ENCODE results near the gene MRGPRX4.
"Not testable (repeated sequence)": the region's sequence is repeated elsewhere in the genome, so short reads cannot be mapped to it uniquely, and the experiment has no call there.

MRGPRX4 gene

GRCh38 chr11:18172666-18173065, at the start of gene MRGPRX4:
MRGPRX4 (plus strand) TSS chr11:18172837; CDS start chr11:18173257, 420 bp downstream.
- DNase-seq, result no peak

DNA sequence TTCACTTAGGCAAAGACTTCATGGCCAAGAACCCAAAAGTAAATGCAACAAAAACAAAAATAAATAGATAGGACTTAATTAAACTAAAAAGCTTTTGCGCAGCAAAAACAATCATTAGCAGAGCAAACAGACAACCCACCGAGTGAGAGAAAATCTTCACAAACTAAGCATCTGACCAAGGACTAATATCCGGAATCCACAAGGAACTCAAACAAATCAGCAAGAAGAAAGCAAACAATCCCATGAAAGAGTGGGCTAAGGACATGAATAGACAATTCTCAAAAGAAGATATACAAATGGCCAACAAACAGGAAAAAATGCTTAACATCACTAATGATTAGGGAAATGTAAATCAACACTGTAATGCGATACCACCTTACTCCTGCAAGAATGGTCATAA, 41.5 kb upstream of the MRGPRX4 start:
- DNase-seq, result not testable (repeated sequence)

GRCh38 chr11:18132341-18132740, 40.3 kb upstream of the MRGPRX4 start, which contains the start of gene MRGPRX3:
MRGPRX3 (plus strand) TSS chr11:18132571; CDS start chr11:18137203, 4,632 bp downstream.
- no peak for DNase-seq

GRCh38 chr11:18135308-18135707, 37.3 kb upstream of the MRGPRX4 start:
- DNase-seq, result no peak

GRCh38 chr11:18137186-18137800, 35.3 kb upstream of the MRGPRX4 start:
- DNase-seq, result no peak

DNA sequence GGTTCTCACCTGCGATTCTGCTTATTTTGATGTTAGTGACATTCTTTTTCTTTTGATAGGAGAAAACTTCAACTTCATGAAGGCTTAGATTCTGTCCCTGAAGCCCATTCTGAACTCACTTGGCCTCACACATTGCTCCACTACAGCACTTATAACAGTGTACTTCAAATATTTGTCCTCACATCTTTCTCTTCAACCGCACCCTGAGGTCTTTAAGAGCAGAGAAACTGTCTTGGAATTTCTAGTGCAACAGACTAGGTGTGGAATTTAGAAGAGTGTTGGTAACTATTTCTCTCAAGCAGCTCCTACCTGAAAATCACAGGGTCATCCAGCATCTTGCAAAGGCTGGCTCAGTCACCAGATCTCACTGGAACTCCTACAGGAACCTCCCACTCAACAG, 32.5 kb upstream of the MRGPRX4 start:
- no peak for DNase-seq

DNA sequence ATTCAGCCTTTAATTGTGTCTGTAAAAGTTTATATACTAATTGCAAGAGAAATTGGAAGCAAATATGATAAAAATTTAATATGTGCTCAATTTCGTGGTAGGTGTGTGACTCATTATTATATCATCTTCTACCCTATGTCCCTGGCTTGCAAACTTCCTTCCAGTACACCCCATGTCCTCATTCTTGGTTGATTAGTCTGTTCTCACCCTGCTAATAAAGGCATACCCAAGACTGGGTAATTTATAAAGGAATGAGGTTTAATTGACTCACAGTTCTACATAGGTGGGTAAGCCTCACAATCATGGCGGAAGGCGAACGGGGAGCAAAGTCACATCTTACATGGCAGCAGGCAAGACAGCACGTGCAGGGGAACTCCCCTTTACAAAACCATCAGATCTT, 28.4 kb upstream of the MRGPRX4 start:
- no peak for DNase-seq

DNA sequence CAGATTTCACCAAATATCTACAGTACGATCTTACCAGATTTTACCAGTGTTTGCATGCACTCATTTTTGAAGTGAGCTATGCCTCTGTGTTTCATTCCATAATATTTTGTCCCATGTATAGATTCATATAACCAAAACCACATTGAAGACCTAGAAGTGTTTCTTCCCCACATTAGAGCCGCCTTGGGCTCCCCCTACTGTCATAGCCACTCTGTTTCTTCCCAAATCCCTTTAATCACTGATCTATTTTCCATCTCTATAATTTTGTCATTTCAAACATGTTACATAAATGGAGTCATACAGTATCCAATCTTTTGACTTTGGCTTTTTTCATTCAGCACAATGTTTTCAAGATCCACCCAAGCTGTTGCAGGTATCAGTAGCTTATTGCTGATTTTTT, 27.6 kb upstream of the MRGPRX4 start:
- DNase-seq, result no peak

- DNase-seq, result no peak
Measured at GRCh38 chr11:18145837-18146236, 26.8 kb upstream of the MRGPRX4 start.

GRCh38 chr11:18151581-18151980, 21.1 kb upstream of the MRGPRX4 start:
- no peak for DNase-seq

GRCh38 chr11:18168372-18168771, 4.3 kb upstream of the MRGPRX4 start:
- DNase-seq, result no peak

DNA sequence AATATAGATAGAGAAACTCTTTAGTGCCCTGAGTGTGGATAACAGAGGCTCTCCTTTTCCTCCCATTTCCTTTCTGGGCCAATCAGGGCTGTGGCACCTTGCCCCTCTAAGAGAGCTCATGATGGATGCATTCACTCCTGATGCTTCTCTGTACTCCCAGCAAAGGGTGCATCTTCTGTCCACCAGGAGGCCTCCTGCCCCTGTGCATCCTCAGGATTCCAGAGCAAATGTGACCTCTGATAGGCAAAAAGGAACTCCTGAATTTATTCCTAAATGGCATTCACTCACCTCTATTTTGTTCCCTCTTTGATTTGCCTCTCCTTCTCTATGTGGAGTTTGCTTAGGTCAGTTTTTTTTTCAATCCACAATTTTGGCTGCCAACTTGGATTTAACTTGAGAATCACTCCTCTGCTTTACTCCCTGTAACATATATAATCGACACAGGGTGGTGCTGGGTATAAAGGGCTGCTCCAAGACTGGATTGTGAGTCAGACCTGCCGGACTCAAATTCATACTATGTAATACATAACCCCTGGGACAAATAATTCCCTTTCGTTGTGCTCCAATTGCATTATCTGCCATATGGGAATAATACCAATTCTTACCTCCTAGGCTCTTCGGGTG, 1.1 kb upstream of the MRGPRX4 start:
- no peak for DNase-seq

GRCh38 chr11:18173225-18173866, 709 bp downstream of the MRGPRX4 start:
- no peak for DNase-seq

- no peak for DNase-seq
Measured at GRCh38 chr11:18188796-18189195, 16.2 kb downstream of the MRGPRX4 start.

DNA sequence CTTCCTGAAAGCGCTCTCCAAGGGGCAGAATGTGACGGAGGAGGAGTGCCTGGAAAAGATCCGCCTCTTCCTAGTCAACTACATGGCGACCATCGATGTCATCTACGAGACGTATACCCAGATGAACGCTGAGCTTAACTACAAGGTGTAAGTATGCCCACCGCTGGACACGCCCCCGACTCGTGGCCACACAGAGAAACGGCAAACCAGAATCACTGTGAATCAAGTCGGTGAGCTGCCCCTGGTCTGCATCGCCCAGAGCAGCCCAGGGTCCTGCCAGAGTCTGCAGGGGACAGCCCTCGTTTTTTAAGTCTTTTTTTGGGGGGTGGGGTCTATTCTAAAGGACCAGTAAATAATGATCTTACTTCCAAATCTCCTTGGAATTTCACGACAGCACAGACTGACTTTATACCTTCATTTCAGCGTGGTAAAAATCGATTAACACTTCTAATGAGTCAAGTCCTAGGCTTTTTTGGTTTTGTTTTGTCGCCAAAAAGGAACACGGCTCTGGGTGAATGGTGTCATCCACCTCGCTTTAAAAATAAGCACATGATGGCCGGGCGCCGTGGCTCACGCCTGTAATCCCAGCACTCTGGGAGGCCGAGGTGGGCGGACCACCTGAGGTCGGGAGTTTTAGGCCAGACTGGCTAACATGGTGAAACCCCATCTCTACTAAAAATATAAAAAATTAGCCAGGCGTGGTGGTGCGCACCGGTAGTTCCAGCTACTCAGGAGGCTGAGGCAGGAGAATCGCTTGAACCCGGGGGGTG, 17.0 kb downstream of the MRGPRX4 start:
- not testable (repeated sequence) for DNase-seq

DNA sequence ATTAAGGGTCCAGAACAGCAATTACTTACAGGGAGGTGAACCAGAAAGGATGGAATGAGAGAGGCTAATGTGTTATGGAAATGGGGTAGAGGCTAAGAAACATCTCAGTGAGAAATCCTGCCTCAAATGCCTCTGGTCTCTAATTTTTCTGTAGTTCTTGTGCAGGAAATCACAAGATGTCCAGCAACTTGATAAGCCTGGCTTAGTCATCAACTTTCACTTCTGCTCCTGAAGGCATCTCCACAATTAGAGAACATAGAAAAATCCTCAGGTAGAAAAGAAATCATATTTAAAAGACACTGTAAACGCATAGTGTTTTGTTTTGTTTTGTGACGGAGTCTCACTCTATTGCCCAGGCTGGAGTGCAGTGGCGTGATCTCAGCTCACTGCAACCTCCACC, 18.7 kb downstream of the MRGPRX4 start:
- DNase-seq, result no peak

- no peak for DNase-seq
Measured at GRCh38 chr11:18193010-18193409, 20.4 kb downstream of the MRGPRX4 start.

GRCh38 chr11:18196532-18196931, 23.9 kb downstream of the MRGPRX4 start:
- DNase-seq, result no peak

GRCh38 chr11:18197738-18198137, 25.1 kb downstream of the MRGPRX4 start:
- not testable (repeated sequence) for DNase-seq

- DNase-seq, result peak; percentile 77
Measured at GRCh38 chr11:18203723-18204122, 31.1 kb downstream of the MRGPRX4 start.

- DNase-seq, result no peak
Measured at GRCh38 chr11:18204220-18204619, 31.6 kb downstream of the MRGPRX4 start.

- no peak for DNase-seq
Measured at GRCh38 chr11:18204771-18205170, 32.1 kb downstream of the MRGPRX4 start.

DNA sequence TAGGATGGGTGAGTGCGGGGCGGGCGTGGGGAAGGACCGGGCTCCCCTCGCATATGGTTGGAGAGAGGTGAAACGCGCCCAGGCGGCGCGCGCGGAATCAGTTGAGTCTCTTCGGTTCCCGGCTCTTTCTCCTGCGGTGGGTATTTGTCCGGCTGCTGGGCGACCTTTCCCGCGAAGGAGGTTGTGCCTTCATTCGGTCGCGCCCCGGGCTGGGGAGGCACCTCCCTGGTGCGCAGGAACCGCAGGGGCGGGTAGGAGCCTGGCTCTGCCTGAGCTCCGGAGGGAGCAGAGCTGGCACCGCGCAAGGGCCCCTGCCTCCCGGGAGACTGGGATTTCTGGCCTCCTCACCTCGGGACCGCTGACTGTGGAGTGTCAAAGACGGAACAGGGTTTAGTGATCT, 36.4 kb downstream of the MRGPRX4 start:
- DNase-seq, result no peak

Data from 8988T (cell line).